GM19099 (cell line): ENCODE measurements around the gene BGLAP.

Source experiments
- POLR2A ChIP-seq: IDR thresholded peaks from 3 replicates; pipeline ENCODE4 v1.6.1; 2011; ENCODE audit warnings: low read depth; ENCODE audit not compliant: insufficient read length; ENCODE audit errors: extremely low read depth

Gene BGLAP

DNA sequence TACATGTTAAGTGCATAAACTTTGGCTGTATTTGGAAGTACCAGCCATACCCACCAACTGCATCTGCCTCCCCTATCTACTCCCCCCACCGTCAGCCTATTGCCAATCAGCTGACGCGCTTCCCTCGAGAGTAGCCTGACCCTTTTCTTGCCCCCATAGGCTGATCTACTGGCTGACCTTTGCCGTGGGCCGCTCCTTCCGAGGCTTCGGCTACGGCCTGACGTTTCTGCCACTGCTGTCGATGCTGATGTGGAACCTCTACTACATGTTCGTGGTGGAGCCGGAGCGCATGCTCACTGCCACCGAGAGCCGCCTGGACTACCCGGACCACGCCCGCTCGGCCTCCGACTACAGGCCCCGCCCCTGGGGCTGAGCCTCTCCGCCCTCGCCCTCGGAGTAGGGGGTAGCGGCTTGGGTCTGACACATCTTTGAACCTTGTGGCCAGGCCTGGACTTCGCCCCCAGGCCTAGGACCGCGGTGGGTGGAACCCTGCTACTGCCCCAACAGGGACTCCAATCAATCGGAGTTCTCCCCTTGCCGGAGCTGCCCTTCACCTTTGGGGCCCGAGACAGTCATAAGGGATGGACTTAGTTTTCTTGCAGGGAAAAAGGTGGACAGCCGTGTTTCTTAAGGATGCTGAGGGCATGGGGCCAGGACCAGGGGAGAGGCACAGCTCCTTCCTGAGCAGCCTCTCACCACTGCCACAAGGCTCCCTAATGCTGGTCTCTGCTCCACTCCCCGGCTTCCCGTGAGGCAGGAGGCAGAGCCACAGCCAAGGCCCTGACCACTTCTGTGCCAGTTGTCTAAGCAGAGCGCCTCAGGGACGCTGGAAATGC is 49.5 kb downstream of the BGLAP start:
- TF ChIP-seq POLR2A = no peak
